Endothelial cell of umbilical vein (primary cell): Measurements from ENCODE around the gene DEFB124. TPM values are rescaled to one million over a fixed set of nuclear protein-coding genes. Genes with fewer than 3 reads are reported as not detected.

Experiments
- BruUV-seq: library from RNA; stranded (reverse); fragments of 400-500 nt; replicated peaks from 2 replicates; lab custom pipeline; 2021; lab: Mats Ljungman, UMichigan
- CTCF ChIA-PET: fragments of 300-600, 350-600 bp; sonication (Branson Sonifier 250); formaldehyde crosslinking; loops from one replicate; lab custom pipeline; 2021; ENCODE audit warnings: antibody characterized with exemption, inconsistent platforms; lab: Charles Lee
- POLR2A ChIA-PET: fragments of 300-600, 350-600 bp; sonication (Branson Sonifier 250); formaldehyde crosslinking; loops from one replicate; lab custom pipeline; 2021; ENCODE audit warnings: antibody characterized with exemption, inconsistent platforms; lab: Charles Lee
- DNase-seq: peaks from one replicate; pipeline ENCODE4 v3.0.0-alpha.2; 2011; ENCODE audit warnings: low read depth, low spot score
- FAIRE-seq: peaks from 2 replicates; lab custom pipeline; 2011; peaks lifted over from hg19 to GRCh38; lab: Jason Lieb, UNC
- H2AFZ ChIP-seq: 2 replicates; pipeline ENCODE4 v1.6.0; 2012; ENCODE audit warnings: low read depth, low read length, control low read depth, inconsistent platforms
- H3K27ac ChIP-seq: 2 replicates; pipeline ENCODE4 v1.5.1; 2011; ENCODE audit warnings: low read depth, mild to moderate bottlenecking, control low read depth, low read length, moderate library complexity; ENCODE audit not compliant: insufficient read depth
- H3K27me3 ChIP-seq, 2 experiments: 2 replicates each; pipeline versions ENCODE4 v1.6.0 to v1.6.1; 2011; ENCODE audit warnings: low read length in 2 of 2, mixed read lengths in 1 of 2; ENCODE audit not compliant: control insufficient read depth in 2 of 2, insufficient read depth in 2 of 2
- H3K36me3 ChIP-seq, 2 experiments: 2 replicates in 1 of 2; 3 replicates in 1 of 2; pipeline ENCODE4 v1.5.1; 2011; ENCODE audit warnings: low read length in 2 of 2, mild to moderate bottlenecking in 1 of 2, moderate library complexity in 1 of 2; ENCODE audit not compliant: control insufficient read depth in 2 of 2, insufficient read depth in 2 of 2; ENCODE audit errors: extremely low read depth in 1 of 2
- H3K4me1 ChIP-seq: 3 replicates; pipeline ENCODE4 v1.5.1; 2011; ENCODE audit warnings: mild to moderate bottlenecking, low read length; ENCODE audit not compliant: control insufficient read depth, insufficient read depth; ENCODE audit errors: extremely low read depth
- H3K4me2 ChIP-seq: 2 replicates; pipeline ENCODE4 v1.6.1; 2011; ENCODE audit warnings: low read length, control low read depth, mixed read lengths; ENCODE audit not compliant: insufficient read depth
- H3K4me3 ChIP-seq, 3 experiments: fragments of 200-600 bp in 1 of 3; sonication (generic), shearing (Covaris generic) in 1 of 3; replicated peaks in 1 of 3; 2 replicates each; pipeline ENCODE4 v1.5.1; 2011 to 2016; ENCODE audit warnings: control low read depth in 3 of 3, low read length in 3 of 3, mild to moderate bottlenecking in 2 of 3, inconsistent platforms in 1 of 3, low read depth in 1 of 3, moderate library complexity in 1 of 3; ENCODE audit not compliant: insufficient read depth in 1 of 3
- H3K79me2 ChIP-seq: 2 replicates; pipeline ENCODE4 v1.6.0; 2012; ENCODE audit warnings: low read length, inconsistent platforms; ENCODE audit not compliant: control insufficient read depth, insufficient read depth
- H3K9ac ChIP-seq: replicated peaks from 2 replicates; pipeline ENCODE3; 2011; ENCODE audit warnings: low read length, control low read depth; ENCODE audit not compliant: insufficient read depth; ENCODE audit errors: extremely low read depth
- H3K9me1 ChIP-seq: replicated peaks from 3 replicates; pipeline ENCODE4 v1.6.0; 2011; ENCODE audit warnings: mild to moderate bottlenecking, low read length; ENCODE audit not compliant: control insufficient read depth, insufficient read depth; ENCODE audit errors: extremely low read depth
- H3K9me3 ChIP-seq: replicated peaks from 2 replicates; pipeline ENCODE4 v1.5.1; 2012; ENCODE audit warnings: low read length, inconsistent platforms; ENCODE audit not compliant: control insufficient read depth, insufficient read depth
- H4K20me1 ChIP-seq: replicated peaks from 2 replicates; pipeline ENCODE3; 2011; ENCODE audit warnings: mild to moderate bottlenecking, low read length; ENCODE audit not compliant: control insufficient read depth, insufficient read depth; ENCODE audit errors: extremely low read depth
- FOS ChIP-seq: IDR thresholded peaks from 2 replicates; pipeline ENCODE4 v1.6.1; 2011; ENCODE audit warnings: mild to moderate bottlenecking, low read length, moderate library complexity, borderline replicate concordance; ENCODE audit not compliant: insufficient read depth
- GATA2 ChIP-seq: IDR thresholded peaks from 2 replicates; pipeline ENCODE4 v1.7.0; 2011; ENCODE audit warnings: low read depth, mild to moderate bottlenecking, moderate library complexity, mixed read lengths, low read length; ENCODE audit not compliant: insufficient read length, insufficient read depth
- POLR2AphosphoS5 ChIP-seq: IDR thresholded peaks from 2 replicates; pipeline ENCODE4 v1.6.1; 2012; ENCODE audit warnings: low read depth, mild to moderate bottlenecking, control low read depth, low read length, moderate library complexity; ENCODE audit not compliant: insufficient read depth
- dilution Hi-C: fragments of 300-500 bp; cut with MboI; formaldehyde crosslinking; loops from one replicate; pipeline ENCODE4 v1.15.0; 2019; ENCODE audit warnings: low sequenced_read_pairs; ENCODE audit not compliant: extremely low pct_ligation_motif_present
- intact Hi-C: fragments of 100-400 bp; cut with micrococcal nuclease; formaldehyde crosslinking; loops from one replicate; pipeline ENCODE4 v1.10.0; 2022
- polyA plus RNA-seq, 4 experiments: library from polyadenylated mRNA; depleted of rRNA in 3 of 4; stranded (reverse) in 3 of 4; unstranded in 1 of 4; fragments of >200 nt; gene quantifications; 2 replicates each; pipeline versions ENCODE4 v1.2.1 to v1.2.3, GENCODE V29; 2011 to 2012; ENCODE audit warnings: missing spikeins in 1 of 4
- total RNA-seq: library from RNA; stranded (reverse); gene quantifications from 2 replicates; pipeline ENCODE4 v1.2.3, GENCODE V29; 2021
- TF ChIP-seq, protein P1 (sequence below): IDR thresholded peaks from 2 replicates; pipeline ENCODE4 v1.6.1; 2011; ENCODE audit not compliant: insufficient read depth, insufficient read length

The DEFB124 gene
- total and polyA plus RNA-seq, 2 donors (not counting 3 experiments of a cell fraction or from before 2014, with no cell fraction given), result not detected

DNA sequence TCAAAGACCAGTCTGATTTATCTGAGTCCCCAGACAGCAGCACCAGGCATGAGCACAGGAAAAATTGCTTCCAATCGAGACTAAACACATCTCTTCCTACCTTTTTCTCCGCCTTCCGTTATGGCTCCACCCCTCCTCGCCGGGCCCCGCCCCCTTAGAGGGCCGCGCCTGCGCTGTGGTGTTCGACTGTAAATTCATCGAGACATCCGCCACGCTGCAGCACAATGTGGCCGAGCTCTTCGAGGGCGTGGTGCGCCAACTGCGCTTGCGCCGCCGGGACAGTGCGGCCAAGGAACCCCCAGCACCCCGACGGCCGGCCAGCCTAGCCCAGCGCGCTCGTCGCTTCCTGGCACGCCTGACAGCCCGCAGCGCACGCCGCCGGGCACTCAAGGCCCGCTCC is 9.1 kb upstream of the DEFB124 start:
- Histone ChIP-seq H3K9me1 (no peaks in the 10 kb centered on the region), H3K27me3 (peaks cover 0 to 11% of the 10 kb centered on the region in 2 experiments), H3K4me2 (no peak overlapping the region), H3K4me1 (no peaks in the 10 kb centered on the region), H3K79me2 (no peaks in the 10 kb centered on the region), H3K36me3 (no peaks in the 10 kb centered on the region), H3K9ac (no peak overlapping the region), H2AFZ (peak overlapping the region; percentile 59), H4K20me1 (no peaks in the 10 kb centered on the region), H3K27ac (no peak overlapping the region), H3K4me3 (no peak overlapping the region), H3K9me3 (no peaks in the 10 kb centered on the region)
- FAIRE-seq, result no peak
- intact Hi-C loops (loop anchor here (2.0 kb wide), 1 partner anchor 31 kb away; the partner anchor contains the start of gene HM13), dilution Hi-C loops (no loop called here)
- TF ChIP-seq, protein P1, sequence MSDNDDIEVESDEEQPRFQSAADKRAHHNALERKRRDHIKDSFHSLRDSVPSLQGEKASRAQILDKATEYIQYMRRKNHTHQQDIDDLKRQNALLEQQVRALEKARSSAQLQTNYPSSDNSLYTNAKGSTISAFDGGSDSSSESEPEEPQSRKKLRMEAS, result peak; percentile 14
- no peak for TF ChIP-seq POLR2AphosphoS5
- POLR2A ChIA-PET, result no interaction called here
- peak; percentile 36 for DNase-seq
- BruUV-seq, result no TSS peak
- CTCF ChIA-PET, result interaction anchor here (3.4 kb wide), 1 partner anchor 19 kb away, joined by 18 read pairs; no protein-coding TSS in a partner anchor

GRCh38 chr20:31476643-31477215 is 1.8 kb upstream of the DEFB124 start:
- H4K20me1 ChIP-seq, result no peaks in the 10 kb centered on the region
- no TSS peak for BruUV-seq
- CTCF ChIA-PET, result interaction anchor here (1.7 to 2.0 kb wide), 2 partner anchors 20 to 26 kb away, joined by 3 to 8 read pairs; no protein-coding TSS in a partner anchor
- H3K27ac ChIP-seq, result no peak overlapping the region
- peak; percentile 35 for TF ChIP-seq FOS
- no peak for TF ChIP-seq GATA2
- H3K36me3 ChIP-seq, result no peaks in the 10 kb centered on the region
- no peak overlapping the region for H3K4me3 ChIP-seq
- POLR2A ChIA-PET, result no interaction called here
- H3K27me3 ChIP-seq, result peaks cover 9 to 11% of the 10 kb centered on the region in 2 experiments
- peaks cover 2% of the 10 kb centered on the region for H3K4me1 ChIP-seq
- no peak overlapping the region for H2AFZ ChIP-seq
- no peak overlapping the region for H3K4me2 ChIP-seq
- no peaks in the 10 kb centered on the region for H3K9me1 ChIP-seq
- dilution Hi-C loops (no loop called here), intact Hi-C loops (no loop called here)
- no peaks in the 10 kb centered on the region for H3K9me3 ChIP-seq
- no peaks in the 10 kb centered on the region for H3K79me2 ChIP-seq
- DNase-seq (no peak), FAIRE-seq (no peak)
- H3K9ac ChIP-seq, result no peak overlapping the region
